T47D (cell line): ENCODE results near the gene TM2D3.

Experiments used
- DNase-seq, 2 experiments: peaks; one replicate each; pipeline versions ENCODE4 v3.0.0 to v3.0.0-alpha.2; 2011 to 2012; ENCODE audit warnings: low read depth in 1 of 2, low spot score in 1 of 2
- JUND ChIP-seq: IDR thresholded peaks from 2 replicates; pipeline ENCODE4 v1.6.1; 2012; ENCODE audit warnings: low read depth
- in situ Hi-C: cut with HindIII; loops from 2 replicates; pipeline ENCODE4 v1.10.0; 2016; ENCODE audit warnings: low sequenced_read_pairs, low pct_unique_long_range_greater_than_20kb

The TM2D3 gene

GRCh38 chr15:101607108-101607507 is 45.1 kb downstream of the TM2D3 start:
- no peak for DNase-seq
- in situ Hi-C loops, result no loop called here
- no peak for TF ChIP-seq JUND

DNA sequence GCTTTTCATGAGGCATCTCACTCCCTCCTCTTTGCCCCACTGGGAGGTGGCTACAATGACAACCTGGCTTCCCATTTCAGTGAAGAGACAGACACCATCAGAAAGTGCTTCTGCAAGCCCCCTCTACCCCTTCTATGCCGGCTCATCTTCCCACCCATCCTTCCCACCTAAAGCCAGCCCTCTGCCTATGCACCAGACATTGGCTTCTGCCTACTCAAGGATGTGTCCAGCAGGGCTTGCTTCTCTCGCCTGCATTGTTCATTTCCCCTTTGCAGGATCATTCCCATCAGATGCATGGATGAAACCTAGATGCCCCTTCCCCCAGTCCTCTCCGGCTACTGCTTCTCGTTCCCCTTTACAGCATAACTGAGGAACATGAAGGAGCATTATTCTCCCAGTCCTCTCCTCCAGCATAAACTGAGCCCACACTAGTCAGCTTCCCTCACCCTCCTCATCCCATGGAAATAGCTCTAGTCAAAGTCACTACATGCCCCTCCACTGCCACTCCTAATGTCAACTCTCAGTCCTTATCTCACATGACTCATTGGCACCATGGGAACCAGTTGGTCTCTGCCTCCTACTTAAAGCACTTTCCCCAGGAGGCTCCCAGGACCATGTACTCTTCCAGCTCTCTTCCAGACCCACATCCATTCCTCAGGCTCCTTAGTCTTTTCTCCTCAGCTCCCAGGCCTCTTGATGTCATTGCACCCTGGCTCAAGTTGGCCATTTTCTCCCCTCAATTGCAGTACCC is 47.9 kb downstream of the TM2D3 start:
- no peak for TF ChIP-seq JUND
- in situ Hi-C loops, result no loop called here
- DNase-seq, result no peak

DNA sequence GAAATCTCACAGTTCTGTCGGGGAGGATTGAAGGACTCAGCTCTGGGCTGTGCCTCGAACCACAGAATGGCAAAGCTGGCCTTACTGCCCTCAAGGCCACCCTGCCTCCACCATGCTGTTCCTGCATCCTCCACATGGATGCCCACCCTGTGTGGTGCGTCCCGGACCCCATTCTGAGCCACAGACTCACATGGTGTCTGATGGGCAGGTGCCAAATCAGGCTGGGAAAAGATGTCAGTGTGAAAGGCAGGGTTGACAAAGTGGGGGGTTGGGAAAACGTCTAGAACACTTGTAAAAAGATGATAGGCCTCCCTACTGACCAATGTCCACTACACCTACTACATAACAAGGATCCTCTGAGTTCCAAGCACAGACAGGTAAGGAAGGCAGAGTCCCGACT is 49.4 kb downstream of the TM2D3 start:
- no peak for TF ChIP-seq JUND
- in situ Hi-C loops, result no loop called here
- no peak for DNase-seq

- in situ Hi-C loops, result no loop called here
- TF ChIP-seq JUND, result no peak
- DNase-seq, result no peak
These were observed 52.1 kb downstream of the TM2D3 start for GRCh38 chr15:101600035-101600434.

- no peak for DNase-seq
- in situ Hi-C loops, result no loop called here
- TF ChIP-seq JUND, result no peak
These were observed 53.1 kb downstream of the TM2D3 start for GRCh38 chr15:101599091-101599490.

- DNase-seq, result no peak
- TF ChIP-seq JUND, result no peak
- in situ Hi-C loops, result no loop called here
These were observed 54.7 kb downstream of the TM2D3 start for GRCh38 chr15:101597360-101597928.

GRCh38 chr15:101596633-101597032 is 55.5 kb downstream of the TM2D3 start:
- in situ Hi-C loops, result no loop called here
- DNase-seq, result no peak
- no peak for TF ChIP-seq JUND
